ENCODE measurements around the gene SMLR1.

Gene SMLR1

DNA sequence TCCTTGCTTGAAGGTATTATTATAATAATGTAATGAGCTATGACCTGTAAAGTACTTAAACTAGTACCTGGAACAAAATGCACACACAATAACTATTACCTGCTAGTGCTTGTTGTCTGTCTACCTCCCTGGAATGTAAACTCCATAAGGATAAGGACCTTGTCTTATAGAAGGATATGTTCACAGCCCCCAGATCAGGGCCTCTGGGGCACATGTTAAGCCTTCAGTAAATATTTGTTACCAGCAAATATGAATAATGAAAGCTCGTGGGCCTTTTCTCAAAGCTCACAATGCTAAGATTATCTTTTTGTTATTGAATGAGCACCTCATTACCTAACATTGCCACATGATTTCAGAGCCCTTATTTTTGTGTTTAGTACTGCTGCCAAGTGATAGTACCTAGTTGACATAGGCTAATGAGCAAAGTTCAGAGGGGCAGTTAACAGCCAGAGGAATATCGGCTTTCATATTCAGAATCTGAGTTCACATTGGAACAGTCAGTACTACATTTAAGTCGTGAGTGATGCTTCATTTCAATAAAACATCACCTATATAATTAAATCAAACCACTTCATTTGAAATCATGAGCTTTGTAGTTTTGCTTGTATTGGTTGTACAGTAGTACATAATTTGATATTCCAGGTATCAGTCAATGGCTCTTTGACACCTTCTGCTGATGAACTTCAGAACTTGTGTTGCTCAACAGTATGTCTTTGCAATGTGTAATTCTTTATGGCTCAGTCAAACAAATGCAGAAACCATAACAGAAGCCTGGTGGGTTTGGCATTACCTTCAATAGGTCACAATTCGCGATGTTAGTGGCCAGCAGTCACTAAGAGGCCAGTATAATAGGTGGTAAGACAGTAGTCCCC, 11.8 kb upstream of the SMLR1 start:
- H3K4me3 ChIP-seq (ENCODE audit: low read depth, low read length): no peak overlapping the region
- DNase-seq (ENCODE audit: low read depth): no peak
- TF ChIP-seq, protein P1, sequence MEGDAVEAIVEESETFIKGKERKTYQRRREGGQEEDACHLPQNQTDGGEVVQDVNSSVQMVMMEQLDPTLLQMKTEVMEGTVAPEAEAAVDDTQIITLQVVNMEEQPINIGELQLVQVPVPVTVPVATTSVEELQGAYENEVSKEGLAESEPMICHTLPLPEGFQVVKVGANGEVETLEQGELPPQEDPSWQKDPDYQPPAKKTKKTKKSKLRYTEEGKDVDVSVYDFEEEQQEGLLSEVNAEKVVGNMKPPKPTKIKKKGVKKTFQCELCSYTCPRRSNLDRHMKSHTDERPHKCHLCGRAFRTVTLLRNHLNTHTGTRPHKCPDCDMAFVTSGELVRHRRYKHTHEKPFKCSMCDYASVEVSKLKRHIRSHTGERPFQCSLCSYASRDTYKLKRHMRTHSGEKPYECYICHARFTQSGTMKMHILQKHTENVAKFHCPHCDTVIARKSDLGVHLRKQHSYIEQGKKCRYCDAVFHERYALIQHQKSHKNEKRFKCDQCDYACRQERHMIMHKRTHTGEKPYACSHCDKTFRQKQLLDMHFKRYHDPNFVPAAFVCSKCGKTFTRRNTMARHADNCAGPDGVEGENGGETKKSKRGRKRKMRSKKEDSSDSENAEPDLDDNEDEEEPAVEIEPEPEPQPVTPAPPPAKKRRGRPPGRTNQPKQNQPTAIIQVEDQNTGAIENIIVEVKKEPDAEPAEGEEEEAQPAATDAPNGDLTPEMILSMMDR (IDR thresholded peaks at IDR 0.05; ENCODE audit: low read depth, low read length): no peak
- TF ChIP-seq POLR2A (IDR thresholded peaks at IDR 0.05; ENCODE audit: extremely low read depth, insufficient read length) (no peak), MYC (IDR thresholded peaks at IDR 0.05; ENCODE audit: low read depth, low read length) (no peak), MAX (IDR thresholded peaks at IDR 0.05; ENCODE audit: low read depth, low read length) (no peak)

GRCh38 chr6:130822736-130823135, 4.5 kb upstream of the SMLR1 start:
- no peak for DNase-seq (ENCODE audit: low read depth)
- no peak overlapping the region for H3K4me3 ChIP-seq (ENCODE audit: low read depth, low read length)
- TF ChIP-seq MAX (IDR thresholded peaks at IDR 0.05; ENCODE audit: low read depth, low read length): no peak

- TF ChIP-seq, protein P1 (IDR thresholded peaks at IDR 0.05; ENCODE audit: low read depth, low read length): no peak
- TF ChIP-seq MYC (IDR thresholded peaks at IDR 0.05; ENCODE audit: low read depth, low read length): no peak
- no peak overlapping the region for H3K4me3 ChIP-seq (ENCODE audit: low read depth, low read length)
- no peak for DNase-seq (ENCODE audit: low read depth)
These were observed 2.1 kb upstream of the SMLR1 start for GRCh38 chr6:130824978-130825694.

DNA sequence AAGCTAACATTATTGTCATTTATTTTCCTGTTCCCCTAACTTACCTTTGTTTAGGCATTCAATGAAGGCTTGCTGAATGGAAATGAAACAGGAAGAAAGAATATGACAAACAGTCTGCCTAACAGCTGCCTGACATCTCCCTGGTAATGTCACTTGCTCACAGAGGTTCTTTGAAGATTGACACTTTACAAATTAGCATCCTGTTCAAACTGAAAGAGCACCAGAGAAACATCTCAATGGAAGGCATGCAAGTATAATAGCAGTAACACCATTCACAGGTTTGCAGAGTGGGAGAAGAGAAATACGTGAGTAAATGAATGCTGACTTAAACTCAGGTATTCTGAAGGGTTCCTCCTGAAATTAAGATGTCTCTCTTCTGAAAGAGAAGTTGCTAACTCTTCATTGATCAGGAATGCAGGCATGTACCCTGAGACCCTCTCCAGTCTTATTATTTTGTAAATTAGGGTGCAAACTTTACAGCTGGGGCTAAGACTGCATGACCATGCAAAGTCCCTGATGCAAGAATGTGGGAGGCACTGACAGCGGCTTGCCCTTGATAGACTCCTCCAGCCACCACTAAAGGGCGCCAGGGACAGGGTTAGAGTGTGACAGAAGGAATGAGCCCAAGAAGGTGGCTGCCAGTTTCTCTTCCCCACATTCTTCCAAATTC, 1.3 kb upstream of the SMLR1 start:
- DNase-seq (ENCODE audit: low read depth): no peak
- no peak for TF ChIP-seq POLR2A (IDR thresholded peaks at IDR 0.05; ENCODE audit: extremely low read depth, insufficient read length)
- no peak overlapping the region for H3K4me3 ChIP-seq (ENCODE audit: low read depth, low read length)

GRCh38 chr6:130826442-130827246, 562 bp upstream of the SMLR1 start:
- DNase-seq (ENCODE audit: low read depth): no peak
- no peak overlapping the region for H3K4me3 ChIP-seq (ENCODE audit: low read depth, low read length)
- TF ChIP-seq POLR2A (IDR thresholded peaks at IDR 0.05; ENCODE audit: extremely low read depth, insufficient read length): no peak
- TF ChIP-seq, protein P1 (IDR thresholded peaks at IDR 0.05; ENCODE audit: low read depth, low read length): no peak
- TF ChIP-seq MAX (IDR thresholded peaks at IDR 0.05; ENCODE audit: low read depth, low read length): no peak
- no peak for TF ChIP-seq MYC (IDR thresholded peaks at IDR 0.05; ENCODE audit: low read depth, low read length)

DNA sequence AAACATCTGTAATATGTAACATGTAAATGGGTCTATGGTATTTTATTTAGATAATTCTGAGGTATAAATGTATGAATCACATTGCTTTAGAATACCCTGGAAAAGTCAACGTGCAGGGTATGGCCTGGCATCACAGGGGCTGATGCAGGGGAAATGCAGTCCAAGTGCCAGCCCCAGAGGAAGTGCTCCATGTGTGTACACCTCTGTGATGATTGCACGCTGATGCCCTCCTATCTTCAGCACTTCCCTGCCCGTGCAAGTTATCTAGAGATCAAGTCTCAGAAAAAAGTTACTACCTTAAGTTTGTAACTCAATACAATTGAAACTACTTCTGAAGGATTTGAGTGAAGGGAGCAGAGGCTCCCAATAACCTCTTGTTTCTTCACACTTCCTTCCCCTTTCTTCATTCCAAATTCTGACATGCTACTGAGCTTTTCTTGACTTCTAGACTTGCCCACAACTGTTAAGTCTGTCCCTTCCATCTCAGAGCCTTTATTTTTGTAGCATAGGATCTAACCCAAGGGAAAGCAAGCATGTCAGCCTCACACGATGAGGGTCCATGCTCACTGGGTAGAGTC, 2.2 kb downstream of the SMLR1 start:
- H3K4me3 ChIP-seq (ENCODE audit: low read depth, low read length): no peak overlapping the region
- TF ChIP-seq POLR2A (IDR thresholded peaks at IDR 0.05; ENCODE audit: extremely low read depth, insufficient read length) (no peak), MYC (IDR thresholded peaks at IDR 0.05; ENCODE audit: low read depth, low read length) (no peak), MAX (IDR thresholded peaks at IDR 0.05; ENCODE audit: low read depth, low read length) (no peak)
- TF ChIP-seq, protein P1 (IDR thresholded peaks at IDR 0.05; ENCODE audit: low read depth, low read length): no peak
- DNase-seq (ENCODE audit: low read depth): peak; percentile 49
